ES-I3 (cell line): ENCODE data around the gene CHD5.
"Not testable (repeated sequence)": the region's sequence is repeated elsewhere in the genome, so short reads cannot be mapped to it uniquely, and the experiment has no call there.

Experiments used
- H3K36me3 ChIP-seq: 2 replicates; pipeline ENCODE4 v1.6.1; 2013; ENCODE audit warnings: mild to moderate bottlenecking, low read length, control low read depth, moderate library complexity; ENCODE audit not compliant: insufficient read depth
- H3K4me1 ChIP-seq: 2 replicates; pipeline ENCODE4 v1.6.1; 2013; ENCODE audit warnings: mild to moderate bottlenecking, control low read depth, low read length; ENCODE audit not compliant: insufficient read depth
- H3K9ac ChIP-seq: 2 replicates; pipeline ENCODE4 v1.6.1; 2013; ENCODE audit warnings: low read depth, mild to moderate bottlenecking, low read length, moderate library complexity
- H3K9me3 ChIP-seq: 2 replicates; pipeline ENCODE4 v1.6.1; 2013; ENCODE audit warnings: mild to moderate bottlenecking, low read length, moderate library complexity; ENCODE audit not compliant: control insufficient read depth, insufficient read depth

The CHD5 gene

GRCh38 chr1:6180268-6180706, at the start of gene CHD5:
Gene CHD5 (minus strand): TSS chr1:6180321. CDS start chr1:6180023, 298 bp downstream.
- H3K9me3 ChIP-seq: no peaks in the 10 kb centered on the region
- H3K4me1 ChIP-seq: peaks cover 3% of the 10 kb centered on the region; the same call in 1 of the 2 replicates
- no peaks in the 10 kb centered on the region for H3K36me3 ChIP-seq
- peak within 1 kb of the TSS; percentile 40; the same call in 1 of the 2 replicates for H3K9ac ChIP-seq

- H3K4me1 ChIP-seq: no peaks in the 10 kb centered on the region
- peaks cover 12% of the 10 kb centered on the region for H3K36me3 ChIP-seq
- H3K9me3 ChIP-seq: no peaks in the 10 kb centered on the region
- no peak overlapping the region for H3K9ac ChIP-seq
Observed at GRCh38 chr1:6225651-6226050, 45.5 kb upstream of the CHD5 start.

GRCh38 chr1:6224718-6225117, 44.6 kb upstream of the CHD5 start:
- Histone ChIP-seq H3K36me3 (peaks cover 12% of the 10 kb centered on the region), H3K4me1 (no peaks in the 10 kb centered on the region), H3K9ac (no peak overlapping the region), H3K9me3 (no peaks in the 10 kb centered on the region)

GRCh38 chr1:6223617-6224016, 43.5 kb upstream of the CHD5 start:
- no peaks in the 10 kb centered on the region for H3K9me3 ChIP-seq
- H3K36me3 ChIP-seq: peaks cover 12% of the 10 kb centered on the region
- no peak overlapping the region for H3K9ac ChIP-seq
- no peaks in the 10 kb centered on the region for H3K4me1 ChIP-seq

- H3K9ac ChIP-seq: no peak overlapping the region
- H3K36me3 ChIP-seq: peaks cover 8% of the 10 kb centered on the region
- no peaks in the 10 kb centered on the region for H3K4me1 ChIP-seq
- no peaks in the 10 kb centered on the region for H3K9me3 ChIP-seq
Observed at GRCh38 chr1:6222636-6223035, 42.5 kb upstream of the CHD5 start.

GRCh38 chr1:6221210-6221784, 41.2 kb upstream of the CHD5 start:
- Histone ChIP-seq H3K9me3 (no peaks in the 10 kb centered on the region), H3K36me3 (peaks cover 8% of the 10 kb centered on the region), H3K4me1 (no peaks in the 10 kb centered on the region), H3K9ac (no peak overlapping the region)

- H3K36me3 ChIP-seq: peaks cover 8% of the 10 kb centered on the region
- no peaks in the 10 kb centered on the region for H3K9me3 ChIP-seq
- no peaks in the 10 kb centered on the region for H3K4me1 ChIP-seq
- H3K9ac ChIP-seq: no peak overlapping the region
Observed at GRCh38 chr1:6220236-6220635, 40.1 kb upstream of the CHD5 start.

- H3K9ac ChIP-seq, H3K9me3 ChIP-seq, H3K36me3 ChIP-seq, H3K4me1 ChIP-seq: not testable (repeated sequence)
Observed at GRCh38 chr1:6219641-6220040, 39.5 kb upstream of the CHD5 start.

- no peaks in the 10 kb centered on the region for H3K9me3 ChIP-seq
- no peaks in the 10 kb centered on the region for H3K36me3 ChIP-seq
- no peaks in the 10 kb centered on the region for H3K4me1 ChIP-seq
- no peak overlapping the region for H3K9ac ChIP-seq
Observed at GRCh38 chr1:6218375-6219164, 38.4 kb upstream of the CHD5 start.

GRCh38 chr1:6212193-6212959, 32.3 kb upstream of the CHD5 start:
- Histone ChIP-seq H3K36me3 (no peaks in the 10 kb centered on the region), H3K4me1 (peaks cover 6% of the 10 kb centered on the region; the same call in 1 of the 2 replicates), H3K9ac (no peak overlapping the region), H3K9me3 (no peaks in the 10 kb centered on the region)

GRCh38 chr1:6211731-6212130, 31.6 kb upstream of the CHD5 start:
- Histone ChIP-seq H3K4me1 (peaks cover 9% of the 10 kb centered on the region; the same call in 1 of the 2 replicates), H3K9me3 (no peaks in the 10 kb centered on the region), H3K36me3 (no peaks in the 10 kb centered on the region), H3K9ac (no peak overlapping the region)

GRCh38 chr1:6210591-6211355, 30.7 kb upstream of the CHD5 start:
- H3K4me1 ChIP-seq: peaks cover 10% of the 10 kb centered on the region; the same call in 1 of the 2 replicates
- H3K36me3 ChIP-seq: no peaks in the 10 kb centered on the region
- no peak overlapping the region for H3K9ac ChIP-seq
- H3K9me3 ChIP-seq: no peaks in the 10 kb centered on the region

GRCh38 chr1:6209661-6210580, 29.8 kb upstream of the CHD5 start:
- H3K36me3 ChIP-seq: no peaks in the 10 kb centered on the region
- H3K9me3 ChIP-seq: no peaks in the 10 kb centered on the region
- peaks cover 10% of the 10 kb centered on the region; the same call in 1 of the 2 replicates for H3K4me1 ChIP-seq
- H3K9ac ChIP-seq: peak overlapping the region; percentile 36; the same call in 1 of the 2 replicates
